K562 (cell line): ENCODE data around the gene ERLEC1. TPM values are rescaled to one million over a fixed set of nuclear protein-coding genes. Genes with fewer than 3 reads are reported as not detected.

ENCODE experiments used
- ATAC-seq: fragments of 200-7000 bp; cut with Tn5 transposase; 3 replicates; pipeline ENCODE4 v1.9.1; 2020; ENCODE audit warnings: moderate library complexity
- BruUV-seq: library from RNA; stranded (reverse); fragments of 400-500 nt; replicated peaks from 2 replicates; lab custom pipeline; 2021; lab: Mats Ljungman, UMichigan
- CTCF ChIA-PET: fragments of 300-600 bp; formaldehyde crosslinking; extraction: SDS; loops from one replicate; lab custom pipeline; 2021; ENCODE audit warnings: low intra/inter-chr PET ratio; lab: Yijun Ruan, JAX
- POLR2A ChIA-PET: fragments of 300-600, 350-650 bp; sonication (Branson Sonifier 250); formaldehyde crosslinking; extraction: SDS; loops from one replicate; lab custom pipeline; 2021; ENCODE audit warnings: antibody characterized with exemption, inconsistent platforms; lab: Yijun Ruan, JAX
- DNase-seq, 4 experiments: peaks; one replicate each; pipeline versions ENCODE4 v3.0.0 to v3.0.0-alpha.2; 2011 to 2018; ENCODE audit warnings: low spot score in 3 of 4, mixed read lengths in 3 of 4; ENCODE audit errors: extremely low read depth in 1 of 4
- FAIRE-seq: peaks from 2 replicates; lab custom pipeline; 2011; peaks lifted over from hg19 to GRCh38; lab: Jason Lieb, UNC
- H2AFZ ChIP-seq: 2 replicates; pipeline ENCODE4 v1.6.0; 2011; ENCODE audit warnings: low read depth, low read length, control low read depth, inconsistent platforms
- H3K27ac ChIP-seq: fragments of 200-600 bp; 3 replicates; pipeline ENCODE4 v1.8.0; 2011; ENCODE audit warnings: low read depth, mild to moderate bottlenecking, control low read depth, inconsistent platforms, low read length, moderate library complexity, mixed read lengths; ENCODE audit errors: extremely low read depth
- H3K27me3 ChIP-seq, 2 experiments: fragments of 300-600 bp in 1 of 2; 2 replicates in 1 of 2; 3 replicates in 1 of 2; pipeline versions ENCODE4 v1.6.0 to v1.8.0; 2011; ENCODE audit warnings: inconsistent platforms in 2 of 2, low read length in 2 of 2, mild to moderate bottlenecking in 1 of 2, mixed read lengths in 1 of 2, moderate library complexity in 1 of 2; ENCODE audit not compliant: control insufficient read depth in 2 of 2, insufficient read depth in 2 of 2
- H3K36me3 ChIP-seq: fragments of 300-600 bp; 3 replicates; pipeline ENCODE4 v1.8.0; 2011; ENCODE audit warnings: mild to moderate bottlenecking, low read length, inconsistent platforms; ENCODE audit not compliant: control insufficient read depth, insufficient read depth
- H3K4me1 ChIP-seq, 2 experiments: fragments of 200-600 bp in 1 of 2; replicated peaks in 1 of 2; 2 replicates in 1 of 2; 3 replicates in 1 of 2; pipeline versions ENCODE4 v1.5.1 to v1.8.0; 2011; ENCODE audit warnings: inconsistent platforms in 2 of 2, low read length in 2 of 2, mild to moderate bottlenecking in 1 of 2, mixed read lengths in 1 of 2, moderate library complexity in 1 of 2; ENCODE audit not compliant: control insufficient read depth in 2 of 2, insufficient read depth in 2 of 2
- H3K4me2 ChIP-seq: 2 replicates; pipeline ENCODE4 v1.6.1; 2011; ENCODE audit warnings: low read length, control low read depth, inconsistent platforms, mixed read lengths; ENCODE audit not compliant: insufficient read depth
- H3K4me3 ChIP-seq: fragments of 200-600 bp; sonication (generic), shearing (Covaris generic); 2 replicates; pipeline ENCODE4 v1.5.1; 2016; ENCODE audit warnings: control low read depth, inconsistent platforms
- H3K79me2 ChIP-seq: fragments of 200-600 bp; 3 replicates; pipeline ENCODE4 v1.8.0; 2011; ENCODE audit warnings: low read length, inconsistent platforms; ENCODE audit not compliant: control insufficient read depth, insufficient read depth
- H3K9ac ChIP-seq, 2 experiments: 2 replicates each; pipeline versions ENCODE4 v1.6.0 to v1.6.1; 2011; ENCODE audit warnings: low read depth in 2 of 2, low read length in 2 of 2, control low read depth in 1 of 2, inconsistent platforms in 1 of 2, mild to moderate bottlenecking in 1 of 2, mixed read lengths in 1 of 2; ENCODE audit not compliant: insufficient read depth in 1 of 2
- H3K9me1 ChIP-seq: one replicate; pipeline ENCODE4 v1.6.0; 2011; ENCODE audit warnings: inconsistent platforms, mild to moderate bottlenecking, low read length, moderate library complexity; ENCODE audit not compliant: control insufficient read depth, insufficient read depth
- H3K9me3 ChIP-seq: replicated peaks from 2 replicates; pipeline ENCODE4 v1.5.1; 2011; ENCODE audit warnings: low read depth, low read length, inconsistent platforms; ENCODE audit not compliant: control insufficient read depth, insufficient read depth
- H4K20me1 ChIP-seq: replicated peaks from 2 replicates; pipeline ENCODE4 v1.6.1; 2011; ENCODE audit warnings: low read length, inconsistent platforms, mixed read lengths; ENCODE audit not compliant: control insufficient read depth, insufficient read depth
- ATF3 ChIP-seq, 2 experiments: fragments of 450-650 bp in 1 of 2; sonication (generic) in 1 of 2; formaldehyde crosslinking in 1 of 2; IDR thresholded peaks in 1 of 2; conservative IDR thresholded peaks in 1 of 2; 2 replicates each; pipeline versions ENCODE4 v1.6.1 to v1.8.1; 2016 to 2023; ENCODE audit warnings: mild to moderate bottlenecking in 2 of 2, moderate library complexity in 2 of 2, inconsistent platforms in 1 of 2, missing genetic modification reagents in 1 of 2
- E2F4 ChIP-seq: sonication (generic); formaldehyde crosslinking; IDR thresholded peaks from 2 replicates; pipeline ENCODE4 v1.8.0; 2022; ENCODE audit warnings: mild to moderate bottlenecking, low read depth, missing genetic modification reagents
- EGR1 ChIP-seq: fragments of 450-650 bp; conservative IDR thresholded peaks from 2 replicates; pipeline ENCODE4 v1.6.1; 2017; ENCODE audit warnings: mild to moderate bottlenecking
- FOSL1 ChIP-seq: fragments of 200-800 bp; sonication (Bioruptor generic); conservative IDR thresholded peaks from 2 replicates; pipeline ENCODE4 v1.6.1; 2016; ENCODE audit warnings: missing genetic modification characterization, missing compliant biosample characterization
- HNRNPLL ChIP-seq: fragments of 200-400 bp; formaldehyde crosslinking; IDR thresholded peaks from 2 replicates; pipeline ENCODE4 v1.6.1; 2017; ENCODE audit warnings: low read length, low read depth, mild to moderate bottlenecking; ENCODE audit not compliant: poor library complexity, severe bottlenecking
- NFIC ChIP-seq: fragments of 450-650 bp; IDR thresholded peaks from 2 replicates; pipeline ENCODE4 v1.6.1; 2017; ENCODE audit warnings: mild to moderate bottlenecking, inconsistent platforms
- SMARCA4 ChIP-seq: fragments of 450-650 bp; IDR thresholded peaks from 2 replicates; pipeline ENCODE4 v1.6.1; 2016
- TRIM25 ChIP-seq: fragments of 450-650 bp; IDR thresholded peaks from 2 replicates; pipeline ENCODE4 v1.7.0; 2016; ENCODE audit warnings: borderline replicate concordance
- WGBS: fragments of 100-300 bp; shearing (Covaris generic); methylation state at CpG from one replicate; pipeline ENCODE4 v1.1.6; 2016; ENCODE audit warnings: low coverage, mixed read lengths; ENCODE audit not compliant: insufficient coverage; ENCODE audit errors: missing lambda C conversion rate; 5-methylcytosine and 5-hydroxymethylcytosine counted together
- in situ Hi-C: fragments of 300-500 bp; cut with MboI; formaldehyde crosslinking; loops from 4 replicates; pipeline ENCODE4 v1.15.0; 2018; ENCODE audit warnings: inconsistent platforms, mixed read lengths
- intact Hi-C: fragments of 100-400 bp; cut with micrococcal nuclease; formaldehyde crosslinking; loops from 2 replicates; pipeline ENCODE4 v1.14.2; 2022
- polyA plus RNA-seq, 8 experiments: library from polyadenylated mRNA; depleted of rRNA in 4 of 8; stranded (reverse) in 5 of 8; unstranded in 3 of 8; fragments of >200 nt; fragmentation: Nextera tagmentation in 2 of 8; fragmentation: Illumina TruSeq in 1 of 8; extraction: Ambion mirVana in 2 of 8; extraction: Trizol in 1 of 8; gene quantifications; 2 replicates each; pipeline versions ENCODE4 v1.2.1 to v1.2.3, GENCODE V29; 2011 to 2014; ENCODE audit warnings: inconsistent platforms in 1 of 8, missing spikeins in 1 of 8
- total RNA-seq, 7 experiments: library from RNA; depleted of rRNA in 6 of 7; stranded (reverse); fragments of >200 nt in 6 of 7; fragmentation: Illumina TruSeq in 2 of 7; extraction: Trizol in 2 of 7; gene quantifications; 2 replicates each; pipeline versions ENCODE4 v1.2.1 to v1.2.3, GENCODE V29; 2011 to 2021; ENCODE audit warnings: low replicate concordance in 1 of 7

ERLEC1 gene
- total and polyA plus RNA-seq, 9 of the 15 experiments (the other 6 are each of a cell fraction or from before 2014, with no cell fraction given), result 12.0 to 41.6 (median 30.6) TPM

- no peak for FAIRE-seq
- Histone ChIP-seq H3K4me3 (peak overlapping the region; percentile 94), H3K27ac (peak overlapping the region; percentile 87), H3K36me3 (peaks cover 16% of the 10 kb centered on the region; the same call in 2 of the 3 replicates), H4K20me1 (no peaks in the 10 kb centered on the region; the same call in 1 of the 2 replicates), H3K4me1 (peaks cover 4 to 11% of the 10 kb centered on the region in 2 experiments; a peak in 4 of 5 replicates), H3K79me2 (peaks cover 97% of the 10 kb centered on the region), H3K9me3 (no peaks in the 10 kb centered on the region), H2AFZ (peak overlapping the region; percentile 95), H3K4me2 (peak overlapping the region; percentile 100), H3K9ac (peak overlapping the region; percentile 93 to 98), H3K27me3 (no peaks in the 10 kb centered on the region; a peak in 1 of 5 replicates), H3K9me1 (no peaks in the 10 kb centered on the region)
- intact Hi-C loops (loop anchor here (2.0 kb wide), 1 partner anchor 20 kb away; the partner anchor contains the start of gene CHAC2), in situ Hi-C loops (no loop called here)
- BruUV-seq, result TSS peak; percentile 53
- under 1% methylated on average over 18 of the region's 18 CpGs for WGBS
- peak; percentile 48 for ATAC-seq
- DNase-seq, result peak; percentile 17 to 59 (median 28)
- ChIA-PET POLR2A (interaction anchor here (1.1 to 5.8 kb wide), 4 partner anchors 9 to 92 kb away, joined by 3 to 45 read pairs (median 12); partner anchors contain the start of gene CHAC2), CTCF (no interaction called here)
- TF ChIP-seq NFIC (0 out of 2 replicates have a peak, but pooled peaks have one; percentile 6), HNRNPLL (peak; percentile 95), EGR1 (no peak), TRIM25 (0 out of 2 replicates have a peak, but pooled peaks have one; percentile 50), E2F4 (CRISPR knock-in tag) (peak; percentile 61; the same call in 1 of the 2 replicates), FOSL1 (peak; percentile 34; the same call in 1 of the 2 replicates), ATF3 (IDR thresholded peaks at IDR 0.05) (no peak), ATF3 (CRISPR knock-in tag; conservative IDR thresholded peaks at IDR 0.05) (no peak), SMARCA4 (peak; percentile 51; the same call in 1 of the 2 replicates)
Measured at GRCh38 chr2:53786352-53786704, 516 bp upstream of the ERLEC1 start.
